GM21619 (cell line): Measurements from ENCODE around the gene PROCA1.

Experiments used
- ATAC-seq: cut with Tn5 transposase; IDR thresholded peaks from one replicate; pipeline ENCODE4 v1.9.1; 2021; ENCODE audit not compliant: unreplicated experiment

PROCA1 gene

DNA sequence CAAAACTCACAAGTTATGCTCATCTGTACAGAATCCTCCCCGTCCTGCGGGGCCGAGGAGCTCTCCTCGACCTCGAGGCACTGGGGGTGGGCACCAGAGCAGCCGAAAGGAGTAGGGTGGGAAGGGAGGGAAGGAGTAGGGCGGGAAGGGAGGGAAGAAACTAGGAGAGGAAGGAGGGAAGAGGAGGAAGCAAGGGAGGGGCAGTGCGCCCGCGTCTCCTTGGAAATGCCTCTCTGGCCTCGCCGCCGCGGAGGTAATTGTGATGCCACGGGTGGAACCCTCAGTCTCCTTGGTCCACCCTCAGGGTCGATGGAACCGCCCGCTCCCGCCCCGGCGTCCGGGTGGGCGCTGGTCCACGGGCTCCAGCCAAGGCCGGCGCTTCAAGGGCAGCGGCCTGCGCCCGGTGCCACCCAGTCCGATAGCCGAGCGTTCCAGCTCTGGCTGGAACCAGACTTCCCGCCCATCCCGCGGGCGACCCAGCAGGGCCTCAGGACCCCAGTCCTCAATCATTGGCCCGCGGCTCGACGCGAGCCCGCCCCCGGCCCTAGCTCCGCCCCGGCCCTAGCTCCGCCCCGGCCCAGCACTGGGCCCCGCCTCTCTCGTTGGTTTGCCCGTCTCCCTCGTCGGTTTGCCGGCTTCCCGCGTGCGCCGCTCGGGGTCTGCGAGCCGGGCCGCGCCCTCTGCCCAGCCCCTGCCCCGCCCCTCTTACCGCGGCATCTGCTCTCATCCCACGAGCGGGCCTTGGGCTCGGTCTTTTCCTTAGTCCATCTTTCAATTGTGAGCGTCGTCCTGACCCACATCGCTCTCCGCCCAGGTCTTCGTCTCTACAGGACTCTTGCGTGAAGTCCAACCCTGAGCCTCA lies 596 bp downstream of the PROCA1 start:
- peak; percentile 71 for ATAC-seq

GRCh38 chr17:28707339-28707720 lies 4.4 kb downstream of the PROCA1 start:
- no peak for ATAC-seq

DNA sequence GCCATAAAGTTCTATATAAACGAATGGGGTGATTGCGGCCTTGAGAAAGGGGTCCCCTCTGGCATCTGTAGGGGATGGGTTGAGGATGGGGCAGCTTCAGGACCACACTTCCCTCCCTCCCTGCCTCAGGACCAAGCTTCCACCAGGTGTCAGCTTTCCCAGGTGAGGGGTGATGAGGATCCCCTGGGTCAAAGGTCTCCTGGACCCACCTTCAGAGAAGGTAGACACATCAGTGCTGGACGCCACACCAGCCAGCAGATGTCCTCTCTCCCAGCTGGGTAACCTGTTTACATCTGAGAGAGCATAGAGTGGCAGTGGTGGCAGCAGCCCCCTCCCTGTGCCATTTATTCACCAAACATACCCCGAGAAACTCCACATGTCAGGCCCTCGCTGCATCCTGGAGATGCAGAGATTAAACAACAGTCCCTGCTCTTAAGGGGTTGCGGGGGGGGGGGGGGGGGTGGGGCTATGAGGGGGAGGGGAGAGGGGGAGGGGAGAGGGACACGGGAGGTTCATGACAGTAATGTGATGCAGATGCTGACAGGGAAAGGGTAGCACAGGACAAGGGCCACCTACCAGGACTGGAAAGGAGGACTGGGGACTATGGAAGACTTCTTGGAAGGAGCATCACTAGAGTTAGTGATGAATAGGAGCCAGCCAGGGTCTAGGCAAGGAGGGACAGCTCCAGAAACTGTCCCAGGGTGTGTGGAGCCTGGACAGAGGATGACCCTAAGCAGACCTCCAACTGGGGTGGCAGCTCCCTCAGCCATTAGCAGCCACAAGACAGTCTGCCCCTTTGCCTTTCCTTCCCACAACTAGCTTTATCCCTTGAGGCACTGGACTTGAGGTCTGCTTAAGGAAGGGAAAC lies 5.0 kb downstream of the PROCA1 start:
- ATAC-seq, result no peak

GRCh38 chr17:28705728-28706334 lies 5.9 kb downstream of the PROCA1 start:
- no peak for ATAC-seq

- no peak for ATAC-seq
Observed at GRCh38 chr17:28705074-28705659, 6.5 kb downstream of the PROCA1 start.

DNA sequence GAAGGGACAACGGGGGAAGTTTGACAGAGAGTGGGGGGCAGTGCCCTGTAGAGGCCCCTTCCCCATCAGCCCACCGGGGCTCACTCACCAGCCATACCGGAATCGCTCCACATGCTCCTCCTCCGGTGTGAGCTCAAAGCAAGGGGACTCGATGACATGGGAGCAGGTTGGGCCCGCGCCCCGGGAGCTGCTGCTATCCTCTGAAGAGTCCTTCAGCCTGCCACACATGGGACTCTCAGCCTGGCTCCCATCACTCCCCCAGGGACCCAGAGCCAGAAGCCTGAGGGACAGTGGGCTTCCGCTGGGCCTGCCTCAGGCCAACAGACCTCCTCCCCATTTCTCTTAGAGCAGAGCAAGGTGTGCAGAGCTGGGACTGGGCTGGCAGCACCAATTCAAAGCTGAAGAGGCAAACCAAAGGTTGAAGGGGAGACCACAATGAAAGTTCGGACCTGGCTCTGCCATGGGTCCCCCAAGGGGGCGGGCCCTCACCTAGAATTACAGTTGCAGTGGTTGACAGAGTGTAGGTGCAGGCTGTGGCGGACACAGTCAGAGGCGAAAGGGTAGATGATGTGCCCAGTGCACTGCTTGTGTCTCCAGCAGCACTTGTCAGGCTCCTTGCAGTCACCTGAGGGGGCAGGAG lies 7.3 kb downstream of the PROCA1 start:
- no peak for ATAC-seq

DNA sequence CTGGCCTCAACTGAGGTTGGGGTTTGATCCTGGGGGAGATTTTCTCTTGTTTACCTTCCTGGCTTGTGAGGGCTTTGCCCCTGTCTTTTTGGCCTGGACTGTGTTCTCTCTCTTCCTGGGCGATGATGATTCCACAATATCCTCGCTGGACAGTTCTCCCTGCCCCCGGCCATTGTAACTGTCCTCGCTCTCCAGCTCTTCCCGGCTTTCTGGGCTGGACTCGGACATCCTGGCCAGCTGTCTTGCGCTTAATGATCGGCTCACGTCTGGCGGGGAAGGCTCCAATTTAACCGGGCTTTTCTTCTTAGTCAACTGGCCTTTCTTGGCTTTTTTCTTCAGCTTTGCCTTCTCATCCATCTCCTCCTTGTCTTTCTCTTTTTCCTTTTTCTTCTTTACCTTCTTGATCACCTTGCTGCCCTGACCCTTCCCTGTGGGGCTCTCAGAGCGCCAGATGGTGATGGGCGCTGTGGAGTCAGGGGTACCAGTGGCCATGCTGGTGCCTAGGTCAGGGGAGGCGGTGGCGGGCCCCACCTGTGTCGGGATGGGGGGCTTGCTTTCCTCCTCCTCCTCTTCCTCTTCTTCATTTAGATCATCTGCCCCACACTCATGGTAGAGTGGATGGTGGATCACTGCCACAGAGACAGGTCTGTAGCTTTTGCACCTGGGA lies 8.0 kb downstream of the PROCA1 start:
- ATAC-seq, result no peak

GRCh38 chr17:28702752-28703150 lies 8.9 kb downstream of the PROCA1 start:
- ATAC-seq, result no peak

- ATAC-seq, result no peak
Observed at GRCh38 chr17:28702026-28702751, 9.5 kb downstream of the PROCA1 start.

DNA sequence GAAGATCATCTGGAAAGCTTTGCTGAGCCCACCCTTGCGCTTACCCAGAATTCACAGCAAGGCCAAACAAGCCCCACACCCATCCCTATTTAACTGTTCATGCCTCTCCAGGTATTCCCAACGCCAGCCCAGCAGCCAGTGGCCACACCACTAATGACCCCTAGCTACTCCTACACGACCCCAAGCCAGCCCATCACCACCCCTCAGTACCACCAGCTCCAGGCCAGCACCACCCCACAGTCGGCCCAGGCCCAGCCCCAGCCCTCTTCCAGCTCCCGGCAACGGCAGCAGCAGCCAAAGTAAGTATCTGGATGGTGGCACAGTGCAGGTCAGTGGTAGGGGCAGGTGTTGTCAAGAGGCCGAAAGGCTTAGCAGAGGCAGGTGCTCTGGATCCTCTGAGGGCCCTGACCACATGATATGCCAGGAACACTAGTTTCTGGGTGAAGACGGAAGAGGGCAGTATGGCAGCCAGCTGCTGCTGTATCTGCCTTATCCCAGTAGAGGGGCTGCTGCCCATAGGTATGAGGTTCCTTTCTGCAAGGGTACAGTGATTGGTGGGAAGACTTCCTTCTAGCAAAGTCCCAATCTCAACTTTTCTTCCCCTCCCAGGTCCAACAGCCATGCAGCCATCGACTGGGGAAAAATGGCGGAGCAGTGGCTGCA lies 10.7 kb downstream of the PROCA1 start:
- no peak for ATAC-seq

DNA sequence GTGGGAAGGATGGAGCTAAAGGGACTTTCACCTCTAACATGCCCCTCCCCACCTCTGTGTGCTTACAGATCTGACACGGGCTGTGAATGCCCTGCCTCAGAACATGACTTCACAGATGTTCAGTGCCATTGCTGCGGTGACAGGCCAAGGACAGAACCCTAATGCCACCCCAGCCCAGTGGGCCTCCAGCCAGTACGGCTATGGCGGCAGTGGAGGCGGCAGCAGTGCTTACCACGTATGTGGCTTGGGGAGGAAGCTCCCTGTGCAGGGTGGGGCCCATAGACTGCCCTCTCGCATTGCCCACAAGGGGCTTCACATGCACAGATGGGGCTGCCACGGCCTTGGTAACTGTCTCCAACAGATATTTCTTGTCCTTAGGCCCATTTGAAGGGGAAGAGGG lies 11.4 kb downstream of the PROCA1 start:
- no peak for ATAC-seq

GRCh38 chr17:28698253-28698941 lies 13.3 kb downstream of the PROCA1 start:
- ATAC-seq, result no peak

DNA sequence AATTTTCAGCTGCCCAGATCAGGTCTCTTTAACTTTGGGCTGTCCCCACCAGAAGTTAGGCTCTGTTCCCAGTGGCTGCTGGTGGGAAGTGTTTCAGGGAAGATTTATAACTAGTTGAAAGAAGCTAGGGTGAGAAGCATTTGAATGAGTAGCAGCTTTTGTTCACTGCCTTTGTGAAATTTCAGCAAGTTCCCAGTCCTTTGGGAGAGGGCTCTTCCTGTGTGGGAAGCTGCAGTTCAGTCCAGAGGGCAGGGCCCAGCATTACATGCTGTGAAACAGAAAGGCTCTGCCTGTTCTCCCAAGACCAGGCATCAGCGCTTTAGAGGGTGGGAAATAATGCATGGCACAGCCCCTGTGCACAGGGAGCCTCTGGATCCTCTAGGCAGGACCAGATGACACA lies 17.8 kb downstream of the PROCA1 start:
- no peak for ATAC-seq

DNA sequence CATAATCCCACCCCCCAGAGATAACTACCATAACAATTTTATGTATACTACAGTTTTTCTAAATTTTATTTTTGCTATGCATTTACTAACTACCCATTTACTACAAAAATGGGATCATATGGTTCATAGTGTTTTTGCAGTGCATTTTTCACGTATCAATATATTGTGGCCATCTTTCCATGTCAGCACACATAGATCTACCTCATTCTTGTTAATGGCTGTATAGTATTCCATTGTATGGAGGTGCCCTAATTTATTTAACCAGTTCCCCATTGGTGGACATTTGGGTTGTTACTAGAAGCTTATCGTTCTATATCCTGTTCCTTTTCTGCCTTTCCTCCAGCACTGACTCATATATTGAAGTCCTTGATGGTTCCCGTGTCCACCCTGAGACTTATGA lies 22.7 kb downstream of the PROCA1 start:
- ATAC-seq, result no peak

GRCh38 chr17:28688481-28688880 lies 23.2 kb downstream of the PROCA1 start:
- ATAC-seq, result no peak

DNA sequence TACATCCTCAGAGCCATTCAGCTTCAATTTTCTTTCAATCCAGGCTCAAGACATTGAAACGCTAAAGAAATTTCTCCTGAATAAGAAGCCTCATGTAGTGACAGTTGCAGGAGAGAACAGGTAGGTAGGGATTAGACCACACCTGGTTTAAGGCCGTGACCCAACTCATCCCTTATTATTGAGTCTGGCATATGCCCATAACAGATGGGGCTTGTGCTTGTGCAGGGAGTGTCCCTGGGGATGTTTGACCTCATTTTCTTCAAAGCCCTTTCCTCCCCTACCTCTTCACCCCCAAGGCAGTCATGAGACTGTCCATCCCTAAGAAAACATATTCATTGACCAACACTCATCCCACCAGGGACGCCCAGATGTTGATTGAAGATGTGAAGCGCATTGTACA lies 25.4 kb downstream of the PROCA1 start:
- no peak for ATAC-seq

GRCh38 chr17:28685366-28685765 lies 26.3 kb downstream of the PROCA1 start:
- ATAC-seq, result no peak

- ATAC-seq, result no peak
Observed at GRCh38 chr17:28684963-28685362, 26.7 kb downstream of the PROCA1 start.

DNA sequence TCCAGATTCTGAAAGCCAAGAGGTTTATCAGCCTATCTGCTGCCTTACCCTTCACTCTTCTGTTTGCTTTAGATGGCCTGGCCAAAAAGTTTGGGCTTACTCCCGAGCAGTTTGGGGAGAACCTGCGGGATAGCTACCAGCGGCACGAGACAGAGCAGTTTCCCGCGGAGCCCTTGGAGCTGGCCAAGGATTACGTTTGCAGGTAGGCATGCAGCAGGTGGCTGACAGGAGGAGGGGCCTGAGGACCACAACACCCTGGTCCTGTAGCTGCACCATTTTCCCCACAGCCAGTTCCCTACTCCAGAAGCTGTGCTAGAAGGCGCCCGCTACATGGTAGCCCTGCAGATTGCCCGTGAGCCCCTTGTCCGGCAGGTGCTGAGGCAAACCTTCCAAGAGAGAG lies 29.0 kb downstream of the PROCA1 start:
- ATAC-seq, result no peak
